GM21423 (cell line): ENCODE results near the gene CYTIP.
"Not testable (repeated sequence)": the region's sequence is repeated elsewhere in the genome, so short reads cannot be mapped to it uniquely, and the experiment has no call there.

ENCODE experiments used
- ATAC-seq: cut with Tn5 transposase; IDR thresholded peaks from one replicate; pipeline ENCODE4 v1.9.1; 2021; ENCODE audit warnings: mild to moderate bottlenecking, moderate library complexity; ENCODE audit not compliant: unreplicated experiment

The CYTIP gene

DNA sequence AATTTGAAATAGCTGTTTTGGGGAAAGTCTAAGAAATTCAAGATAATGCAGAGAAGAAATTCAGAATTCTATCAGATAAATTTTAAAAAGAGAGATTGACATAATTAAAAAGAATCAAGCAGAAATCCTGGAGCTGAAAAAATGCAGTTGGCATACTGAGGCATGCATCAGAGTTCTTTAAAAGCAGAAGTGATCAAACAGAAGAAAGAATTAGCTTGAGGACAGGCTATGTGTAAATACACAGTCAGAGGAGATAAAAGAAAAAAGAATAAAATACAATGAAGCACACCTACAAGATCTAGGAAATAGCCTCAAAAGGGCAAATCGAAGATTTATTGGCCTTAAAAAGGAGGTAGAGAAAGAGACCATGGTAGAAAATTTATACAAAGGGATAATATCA is 57.1 kb downstream of the CYTIP start:
- no peak for ATAC-seq

DNA sequence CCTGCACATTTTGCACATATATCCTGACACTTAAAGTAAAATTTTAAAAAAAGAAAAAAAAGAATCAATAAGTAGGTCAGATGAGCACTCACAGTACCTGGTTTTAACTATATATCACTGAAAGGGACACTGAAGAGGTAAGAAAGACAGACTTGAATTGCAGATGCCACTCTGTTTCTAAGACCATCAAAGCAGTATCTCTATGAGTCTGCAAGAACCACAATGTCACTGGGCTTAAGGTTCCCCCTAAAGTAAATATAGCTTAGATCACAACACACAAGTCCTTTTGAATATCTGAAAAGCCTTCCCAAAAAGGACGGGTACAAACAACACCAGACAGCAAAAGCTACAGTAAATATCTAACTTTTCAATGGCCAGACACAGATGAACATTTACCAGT is 57.6 kb downstream of the CYTIP start:
- no peak for ATAC-seq

DNA sequence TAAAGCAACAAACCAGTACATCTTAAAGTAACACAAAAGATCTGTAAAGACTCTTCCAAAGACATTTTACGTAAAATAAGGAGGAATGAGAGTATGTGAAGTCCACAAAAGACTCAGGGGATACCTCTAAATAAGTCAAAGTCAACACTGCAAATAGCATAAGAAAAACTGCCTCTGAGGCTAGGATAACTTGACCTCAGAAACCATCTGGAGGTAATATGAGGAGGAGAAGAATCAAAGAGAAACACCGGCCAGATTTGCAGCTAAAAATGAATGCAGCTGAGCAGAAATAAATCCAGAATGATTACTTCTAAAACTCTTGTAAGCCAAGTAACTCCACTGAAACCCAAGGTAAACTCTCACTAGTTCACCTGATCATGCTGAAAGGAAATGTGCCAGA is 66.0 kb downstream of the CYTIP start:
- ATAC-seq, result no peak

DNA sequence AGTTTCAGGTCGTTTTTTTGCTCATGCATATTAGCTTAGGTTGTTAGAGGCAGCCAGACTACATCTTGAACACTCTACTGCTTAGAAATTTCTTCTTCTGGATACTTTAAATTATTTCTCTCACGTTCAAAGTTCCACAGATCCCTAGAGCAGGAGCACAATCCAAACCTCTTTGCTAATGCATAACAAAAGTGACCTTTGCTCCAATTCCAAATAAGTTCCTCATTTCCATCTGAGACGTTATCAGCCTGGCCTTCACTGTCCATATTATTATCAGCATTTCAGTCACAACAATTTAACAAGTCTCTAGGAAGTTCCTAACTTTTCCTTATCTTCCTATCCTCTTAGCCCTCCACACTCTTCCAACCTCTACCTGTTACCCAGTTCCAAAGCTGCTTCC is 67.8 kb downstream of the CYTIP start:
- ATAC-seq, result no peak

DNA sequence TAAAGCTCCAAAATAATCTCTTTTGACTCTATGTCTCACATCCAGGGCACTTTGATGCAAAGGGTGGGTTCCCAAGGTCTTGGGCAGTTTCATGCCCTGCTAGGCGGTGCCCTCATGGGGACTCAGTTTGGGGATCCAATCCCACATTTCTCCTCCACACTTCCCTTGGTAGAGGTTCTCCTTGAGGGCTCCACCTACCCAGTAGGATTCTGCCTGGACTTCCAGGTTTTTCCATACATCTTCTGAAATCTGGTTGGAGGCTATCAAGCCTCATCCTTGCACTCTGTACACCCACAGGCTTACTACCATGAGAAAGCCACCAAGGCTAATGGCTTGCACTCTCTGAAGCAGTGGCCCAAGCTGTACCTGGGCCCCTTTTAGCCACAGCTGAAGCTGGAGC is 68.5 kb downstream of the CYTIP start:
- ATAC-seq, result no peak

DNA sequence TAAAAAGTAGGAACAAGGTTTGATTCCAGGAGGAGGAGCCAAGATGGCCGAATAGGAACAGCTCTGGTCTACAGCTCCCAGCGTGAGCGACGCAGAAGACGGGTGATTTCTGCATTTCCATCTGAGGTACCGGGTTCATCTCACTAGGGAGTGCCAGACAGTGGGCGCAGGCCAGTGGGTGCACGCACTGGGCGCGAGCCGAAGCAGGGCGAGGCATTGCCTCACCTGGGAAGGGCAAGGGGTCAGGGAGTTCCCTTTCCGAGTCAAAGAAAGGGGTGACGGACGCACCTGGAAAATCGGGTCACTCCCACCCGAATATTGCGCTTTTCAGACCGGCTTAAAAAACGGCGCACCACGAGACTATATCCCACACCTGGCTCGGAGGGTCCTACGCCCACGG is 75.4 kb downstream of the CYTIP start:
- not testable (repeated sequence) for ATAC-seq

DNA sequence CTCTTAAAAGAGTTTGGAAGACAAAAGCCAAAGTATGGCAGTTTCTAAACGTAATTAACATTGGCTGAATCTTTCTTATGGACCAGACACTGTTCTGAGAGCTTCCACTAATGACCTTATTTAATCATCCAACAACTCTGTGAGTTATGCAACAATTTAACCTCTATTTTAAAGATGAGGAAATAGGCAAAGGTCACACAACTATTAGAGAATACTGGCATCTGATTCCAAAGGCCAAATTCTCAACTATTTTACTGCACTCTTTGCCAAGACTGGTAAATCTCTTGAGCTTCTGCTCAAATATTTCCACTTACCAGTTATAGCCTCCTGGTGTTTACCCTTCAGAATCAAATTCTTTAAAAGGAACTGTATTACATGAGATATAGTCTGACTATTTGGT is 76.2 kb downstream of the CYTIP start:
- ATAC-seq, result no peak
